Neural progenitor cell (in vitro differentiated cells): Measurements from ENCODE around the gene HS6ST3. TPM values are rescaled to one million over a fixed set of nuclear protein-coding genes. Genes with fewer than 3 reads are reported as not detected.

ENCODE experiments used
- DNase-seq: peaks from one replicate; pipeline ENCODE4 v3.0.0-alpha.2; 2016; ENCODE audit warnings: low spot score
- H2AFZ ChIP-seq: fragments of 200-600 bp; sonication (generic); replicated peaks from 2 replicates; pipeline ENCODE4 v1.6.1; 2016; ENCODE audit warnings: antibody characterized with exemption
- H3F3A ChIP-seq: fragments of 200-600 bp; sonication (generic); 2 replicates; pipeline ENCODE4 v1.6.1; 2016; ENCODE audit warnings: antibody characterized with exemption, low read depth
- H3K27ac ChIP-seq: fragments of 200-600 bp; sonication (generic); 2 replicates; pipeline ENCODE4 v1.5.1; 2016; ENCODE audit warnings: mild to moderate bottlenecking
- H3K27me3 ChIP-seq: fragments of 200-600 bp; sonication (generic); 2 replicates; pipeline ENCODE4 v1.6.1; 2016; ENCODE audit warnings: mild to moderate bottlenecking, moderate library complexity
- H3K36me3 ChIP-seq: fragments of 200-600 bp; sonication (generic); 2 replicates; pipeline ENCODE4 v1.5.1; 2016
- H3K4me1 ChIP-seq: fragments of 200-600 bp; sonication (generic); 2 replicates; pipeline ENCODE4 v1.6.1; 2016; ENCODE audit warnings: mixed run types
- H3K4me2 ChIP-seq: fragments of 200-600 bp; sonication (generic); 2 replicates; pipeline ENCODE4 v1.6.1; 2016
- H3K4me3 ChIP-seq: fragments of 200-600 bp; sonication (generic); 2 replicates; pipeline ENCODE4 v1.5.1; 2016
- H3K79me2 ChIP-seq: fragments of 200-600 bp; sonication (generic); 2 replicates; pipeline ENCODE4 v1.6.1; 2016; ENCODE audit warnings: low read depth
- H3K9ac ChIP-seq: fragments of 200-600 bp; sonication (generic); 2 replicates; pipeline ENCODE4 v1.6.1; 2016
- H3K9me3 ChIP-seq: fragments of 200-600 bp; sonication (generic); 2 replicates; pipeline ENCODE4 v1.5.1; 2016; ENCODE audit warnings: low read depth
- H4K20me1 ChIP-seq: fragments of 200-600 bp; sonication (generic); 2 replicates; pipeline ENCODE4 v1.6.1; 2016; ENCODE audit warnings: low read depth
- H3K27ac Mint-ChIP-seq: 3 replicates; pipeline ENCODE4 v1.8.0; 2021; ENCODE audit warnings: mixed read lengths
- H3K27me3 Mint-ChIP-seq: 2 replicates; pipeline ENCODE4 v1.8.0; 2022; ENCODE audit warnings: low read depth, mild to moderate bottlenecking, inconsistent platforms, moderate library complexity, mixed read lengths; ENCODE audit not compliant: insufficient read depth
- H3K36me3 Mint-ChIP-seq: 3 replicates; pipeline ENCODE4 v1.8.0; 2021; ENCODE audit warnings: mixed read lengths
- H3K4me1 Mint-ChIP-seq: 3 replicates; pipeline ENCODE4 v1.8.0; 2021; ENCODE audit warnings: mixed read lengths
- H3K4me3 Mint-ChIP-seq: 3 replicates; pipeline ENCODE4 v1.8.0; 2021; ENCODE audit warnings: mild to moderate bottlenecking, moderate library complexity, mixed read lengths
- H3K9me3 Mint-ChIP-seq: 3 replicates; pipeline ENCODE4 v1.8.0; 2020; ENCODE audit warnings: mixed read lengths
- CTCF ChIP-seq: fragments of 200-600 bp; sonication (generic); IDR thresholded peaks from 2 replicates; pipeline ENCODE4 v1.5.1; 2017; ENCODE audit warnings: antibody characterized with exemption, mild to moderate bottlenecking
- EZH2 ChIP-seq: fragments of 200-600 bp; sonication (generic); IDR thresholded peaks from 2 replicates; pipeline ENCODE4 v1.6.1; 2017; ENCODE audit warnings: antibody characterized with exemption, mild to moderate bottlenecking, moderate library complexity
- EZH2phosphoT487 ChIP-seq: fragments of 200-600 bp; sonication (generic); IDR thresholded peaks from 2 replicates; pipeline ENCODE4 v1.6.1; 2017; ENCODE audit warnings: antibody characterized with exemption
- total RNA-seq: library from RNA; depleted of rRNA; stranded (reverse); fragments of >200 nt; gene quantifications from 2 replicates; pipeline ENCODE4 v1.2.3, GENCODE V29; 2015; ENCODE audit warnings: low replicate concordance

HS6ST3 gene
- total RNA-seq, 1 donor from 2014 or later: 0.39 TPM

GRCh38 chr13:96553796-96554195 lies 463.9 kb downstream of the HS6ST3 start:
- H3K9ac ChIP-seq: no peak overlapping the region
- H3K27ac ChIP-seq: no peak overlapping the region
- no peaks in the 10 kb centered on the region for H3K4me1 ChIP-seq
- no peaks in the 10 kb centered on the region for H3K36me3 ChIP-seq
- Mint-ChIP-seq H3K9me3 (no peaks in the 10 kb centered on the region), H3K27me3 (peaks cover 3% of the 10 kb centered on the region), H3K4me1 (no peaks in the 10 kb centered on the region), H3K27ac (no peak overlapping the region), H3K4me3 (no peak overlapping the region), H3K36me3 (no peaks in the 10 kb centered on the region)
- no peaks in the 10 kb centered on the region for H3K79me2 ChIP-seq
- no peak overlapping the region for H3K4me2 ChIP-seq
- no peak for DNase-seq
- TF ChIP-seq CTCF (no peak), EZH2 (no peak), EZH2phosphoT487 (no peak)
- H2AFZ ChIP-seq: no peak overlapping the region
- H3K9me3 ChIP-seq: no peaks in the 10 kb centered on the region
- H3K27me3 ChIP-seq: no peaks in the 10 kb centered on the region
- no peaks in the 10 kb centered on the region for H4K20me1 ChIP-seq
- no peak overlapping the region for H3K4me3 ChIP-seq
- H3F3A ChIP-seq: no peaks in the 10 kb centered on the region

- Mint-ChIP-seq H3K9me3 (no peaks in the 10 kb centered on the region), H3K36me3 (no peaks in the 10 kb centered on the region), H3K4me1 (no peaks in the 10 kb centered on the region), H3K4me3 (no peak overlapping the region), H3K27ac (no peak overlapping the region), H3K27me3 (no peaks in the 10 kb centered on the region)
- Histone ChIP-seq H2AFZ (no peak overlapping the region), H3K4me2 (no peak overlapping the region), H3K27ac (no peak overlapping the region), H3K36me3 (no peaks in the 10 kb centered on the region), H4K20me1 (no peaks in the 10 kb centered on the region), H3K4me3 (no peak overlapping the region), H3K9ac (no peak overlapping the region), H3K4me1 (no peaks in the 10 kb centered on the region), H3K79me2 (no peaks in the 10 kb centered on the region), H3K27me3 (no peaks in the 10 kb centered on the region), H3F3A (no peaks in the 10 kb centered on the region), H3K9me3 (no peaks in the 10 kb centered on the region)
- TF ChIP-seq CTCF: no peak
- no peak for TF ChIP-seq EZH2phosphoT487
- no peak for TF ChIP-seq EZH2
- no peak for DNase-seq
Observed at GRCh38 chr13:96573563-96573962, 483.7 kb downstream of the HS6ST3 start.

- H3K4me1 ChIP-seq: no peaks in the 10 kb centered on the region
- Mint-ChIP-seq H3K27me3 (no peaks in the 10 kb centered on the region), H3K4me3 (no peak overlapping the region), H3K27ac (no peak overlapping the region), H3K9me3 (no peaks in the 10 kb centered on the region), H3K36me3 (no peaks in the 10 kb centered on the region), H3K4me1 (no peaks in the 10 kb centered on the region)
- DNase-seq: no peak
- H3K27ac ChIP-seq: no peak overlapping the region
- no peak overlapping the region for H3K4me3 ChIP-seq
- no peak overlapping the region for H2AFZ ChIP-seq
- H3K9ac ChIP-seq: no peak overlapping the region
- no peaks in the 10 kb centered on the region for H4K20me1 ChIP-seq
- no peaks in the 10 kb centered on the region for H3K9me3 ChIP-seq
- TF ChIP-seq CTCF: no peak
- TF ChIP-seq EZH2: no peak
- no peak for TF ChIP-seq EZH2phosphoT487
- H3K27me3 ChIP-seq: no peaks in the 10 kb centered on the region
- H3K4me2 ChIP-seq: no peak overlapping the region
- H3F3A ChIP-seq: no peaks in the 10 kb centered on the region
- no peaks in the 10 kb centered on the region for H3K79me2 ChIP-seq
- no peaks in the 10 kb centered on the region for H3K36me3 ChIP-seq
Observed at GRCh38 chr13:96575423-96576320, 485.8 kb downstream of the HS6ST3 start.
